IMR-90 (cell line): ENCODE measurements around the gene RASSF4.

Source experiments
- CEBPB ChIP-seq: IDR thresholded peaks from 2 replicates; pipeline ENCODE4 v1.6.1; 2012; ENCODE audit warnings: low read depth, low read length, improper control_type of control experiment
- CHD1 ChIP-seq: IDR thresholded peaks from 2 replicates; pipeline ENCODE4 v1.6.1; 2012; ENCODE audit warnings: low read depth, low read length, improper control_type of control experiment
- CTCF ChIP-seq: conservative IDR thresholded peaks from 2 replicates; pipeline ENCODE4 v1.5.1; 2012; ENCODE audit warnings: mild to moderate bottlenecking, low read depth, low read length, improper control_type of control experiment
- POLR2A ChIP-seq: IDR thresholded peaks from 2 replicates; pipeline ENCODE4 v1.6.1; 2012; ENCODE audit warnings: mild to moderate bottlenecking, low read depth, low read length

- TF ChIP-seq CTCF = no peak
- TF ChIP-seq POLR2A = no peak
- TF ChIP-seq CEBPB = no peak
- no peak for TF ChIP-seq CHD1
These were observed 9.7 kb upstream of the RASSF4 start for GRCh38 chr10:44949915-44950314.
